Uterus (tissue), 4 donors: Measurements from ENCODE around the gene COL5A1. TPM values are rescaled to one million over a fixed set of nuclear protein-coding genes. Genes with fewer than 3 reads are reported as not detected.
A peak's percentile ranks its signal among the peaks of the same experiment; 100 is the strongest.

Experiments
- DNase-seq, 2 donors: peaks; one replicate each; pipeline ENCODE4 v3.0.0-alpha.2; 2019 to 2020
- H3K27ac ChIP-seq, 2 donors: fragments of 200-600 bp; sonication (generic); 1 replicate in 1 of 2; 2 replicates in 1 of 2; pipeline ENCODE4 v1.5.1; 2016 to 2018
- H3K27me3 ChIP-seq, 2 donors: fragments of 200-600 bp; sonication (generic); one replicate each; pipeline ENCODE4 v1.5.1; 2018 to 2019; ENCODE audit warnings: control low read depth in 1 of 2
- H3K36me3 ChIP-seq, 2 donors: fragments of 200-600 bp; sonication (generic); one replicate each; pipeline ENCODE4 v1.5.1; 2019; ENCODE audit warnings: control low read depth in 1 of 2
- H3K4me1 ChIP-seq, 2 donors: fragments of 200-600 bp; sonication (generic); one replicate each; pipeline ENCODE4 v1.5.1; 2018 to 2019; ENCODE audit warnings: control low read depth in 1 of 2
- H3K4me3 ChIP-seq, 2 donors: fragments of 200-600 bp; sonication (generic); 1 replicate in 1 of 2; 2 replicates in 1 of 2; pipeline ENCODE4 v1.5.1; 2018 to 2019; ENCODE audit warnings: mild to moderate bottlenecking in 1 of 2
- H3K9me3 ChIP-seq, 2 donors: fragments of 200-600 bp; sonication (generic); one replicate each; pipeline ENCODE4 v1.5.1; 2019; ENCODE audit warnings: control low read depth in 1 of 2
- POLR2A ChIP-seq, 2 donors: fragments of 450-650 bp; IDR thresholded peaks; one replicate each; pipeline ENCODE4 v1.6.1; 2016; ENCODE audit warnings: antibody characterized with exemption in 2 of 2, mild to moderate bottlenecking in 1 of 2, moderate library complexity in 1 of 2
- intact Hi-C: fragments of 100-400 bp; cut with DNase I; formaldehyde crosslinking; loops from one replicate; pipeline ENCODE4 v1.15.1; 2023; ENCODE audit warnings: low total_unique reads
- total RNA-seq, 4 donors: library from RNA; depleted of rRNA in 3 of 4; stranded (reverse); fragments of >200 nt in 3 of 4; gene quantifications; one replicate each; pipeline versions ENCODE4 v1.1.0 to v1.2.4, GENCODE V29; 2014 to 2023
- TF ChIP-seq, protein P1 (sequence below), 4 experiments: fragments of 200-600 bp in 2 of 4; fragments of 450-650 bp in 2 of 4; sonication (generic) in 2 of 4; IDR thresholded peaks; one replicate each; pipeline ENCODE4 v1.5.1; 2016 to 2019; ENCODE audit warnings: antibody characterized with exemption in 4 of 4, mild to moderate bottlenecking in 2 of 4, moderate library complexity in 1 of 4
- donor health status: DM: yes; HTN: yes; CAD: no.

The COL5A1 gene
- total RNA-seq, 4 donors from 2014 or later: 21.2 to 604 (median 129) TPM

DNA sequence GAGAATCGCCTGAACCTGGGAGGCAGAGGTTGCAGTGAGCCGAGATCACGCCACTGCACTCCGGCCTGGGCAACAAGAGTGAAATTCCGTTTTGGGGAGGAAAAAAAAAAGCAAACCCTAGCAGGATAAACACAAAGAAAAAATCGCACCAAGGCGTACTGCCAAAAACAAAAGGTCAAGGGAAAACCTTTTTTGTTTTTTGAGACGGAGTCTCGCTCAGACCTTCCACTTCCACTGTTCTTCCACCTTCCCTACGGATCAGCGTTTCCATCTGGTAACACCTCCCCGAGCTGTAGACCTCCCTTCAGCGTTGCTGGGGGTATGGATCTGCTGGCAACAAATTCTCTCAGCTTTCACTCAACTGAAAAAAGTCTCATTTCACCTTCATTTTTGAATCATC lies 218.9 kb downstream of the COL5A1 start:
- Histone ChIP-seq H3K9me3 (no peaks in the 10 kb centered on the region), H3K27ac (no peak overlapping the region), H3K36me3 (no peaks in the 10 kb centered on the region), H3K4me3 (no peak overlapping the region), H3K27me3 (no peaks in the 10 kb centered on the region), H3K4me1 (no peaks in the 10 kb centered on the region)
- no peak for TF ChIP-seq POLR2A (IDR thresholded peaks at IDR 0.05)
- TF ChIP-seq, protein P1, sequence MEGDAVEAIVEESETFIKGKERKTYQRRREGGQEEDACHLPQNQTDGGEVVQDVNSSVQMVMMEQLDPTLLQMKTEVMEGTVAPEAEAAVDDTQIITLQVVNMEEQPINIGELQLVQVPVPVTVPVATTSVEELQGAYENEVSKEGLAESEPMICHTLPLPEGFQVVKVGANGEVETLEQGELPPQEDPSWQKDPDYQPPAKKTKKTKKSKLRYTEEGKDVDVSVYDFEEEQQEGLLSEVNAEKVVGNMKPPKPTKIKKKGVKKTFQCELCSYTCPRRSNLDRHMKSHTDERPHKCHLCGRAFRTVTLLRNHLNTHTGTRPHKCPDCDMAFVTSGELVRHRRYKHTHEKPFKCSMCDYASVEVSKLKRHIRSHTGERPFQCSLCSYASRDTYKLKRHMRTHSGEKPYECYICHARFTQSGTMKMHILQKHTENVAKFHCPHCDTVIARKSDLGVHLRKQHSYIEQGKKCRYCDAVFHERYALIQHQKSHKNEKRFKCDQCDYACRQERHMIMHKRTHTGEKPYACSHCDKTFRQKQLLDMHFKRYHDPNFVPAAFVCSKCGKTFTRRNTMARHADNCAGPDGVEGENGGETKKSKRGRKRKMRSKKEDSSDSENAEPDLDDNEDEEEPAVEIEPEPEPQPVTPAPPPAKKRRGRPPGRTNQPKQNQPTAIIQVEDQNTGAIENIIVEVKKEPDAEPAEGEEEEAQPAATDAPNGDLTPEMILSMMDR (IDR thresholded peaks at IDR 0.05): no peak
- no peak for DNase-seq
- intact Hi-C loops: no loop called here

DNA sequence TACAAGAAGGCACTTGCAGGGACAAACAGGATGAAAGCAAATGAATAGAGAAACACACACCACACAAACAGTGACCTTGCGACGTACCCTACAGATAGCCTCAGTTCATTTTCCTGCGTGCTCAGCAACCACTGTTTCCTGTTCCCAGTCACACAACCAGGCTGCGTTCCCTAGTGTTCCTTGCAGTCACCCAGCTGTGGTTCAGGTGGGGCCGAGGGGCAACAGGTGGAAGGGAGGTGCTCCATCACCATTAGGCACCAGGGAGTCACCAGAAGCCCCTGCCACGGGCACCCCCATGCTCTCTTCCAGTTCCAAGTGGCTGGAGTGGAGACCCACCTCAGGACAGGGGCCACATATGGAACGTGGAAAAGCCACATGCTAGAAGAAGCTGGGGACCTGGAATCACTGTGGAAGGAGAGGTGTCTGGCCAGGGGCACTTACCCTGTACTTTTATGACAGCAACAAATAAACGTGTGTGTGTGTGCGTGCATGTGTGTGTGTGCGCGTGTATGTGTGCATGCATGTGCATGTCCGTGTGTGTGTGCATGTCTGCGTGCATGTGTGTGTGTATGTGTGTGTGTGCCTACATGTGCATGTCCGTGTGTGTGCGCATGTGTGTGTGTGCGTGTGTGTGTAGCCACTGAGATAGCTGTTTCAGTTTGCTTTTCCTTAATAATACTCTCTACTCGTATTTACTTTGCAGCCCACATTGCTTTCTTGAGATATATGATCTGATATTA lies 220.2 kb downstream of the COL5A1 start:
- intact Hi-C loops: no loop called here
- no peak overlapping the region for H3K27ac ChIP-seq

DNA sequence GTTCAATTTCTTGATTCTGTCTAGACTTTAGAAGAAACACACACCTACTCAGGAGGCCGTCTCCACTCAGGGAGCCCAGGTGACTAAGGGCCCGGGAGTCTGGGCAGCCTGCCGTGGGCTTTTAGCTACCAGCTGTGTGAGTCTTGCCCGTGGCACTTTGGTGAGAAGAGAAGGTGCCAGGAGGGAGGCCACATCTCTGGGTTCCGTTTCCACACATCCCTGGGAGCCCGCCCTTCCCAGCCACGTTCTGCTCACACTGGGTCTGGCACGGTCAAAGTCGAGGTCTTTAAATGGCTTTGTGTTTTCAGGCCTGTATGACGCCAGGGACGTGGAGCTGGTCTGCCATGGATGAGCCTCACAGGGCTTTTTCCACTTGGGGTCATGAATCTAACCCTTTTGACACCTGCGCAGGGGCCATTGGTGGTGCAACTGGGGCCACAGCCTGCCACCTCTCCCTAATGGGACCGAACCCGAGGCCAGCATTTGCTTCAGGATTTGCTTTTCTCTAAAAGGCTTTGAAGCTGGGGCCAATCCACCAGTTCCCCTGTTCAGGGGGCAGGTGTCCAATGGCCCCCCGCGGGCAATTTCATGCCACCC lies 221.8 kb downstream of the COL5A1 start:
- H3K4me1 ChIP-seq: no peaks in the 10 kb centered on the region
- H3K27ac ChIP-seq: no peak overlapping the region
- no peaks in the 10 kb centered on the region for H3K27me3 ChIP-seq
- H3K9me3 ChIP-seq: no peaks in the 10 kb centered on the region
- H3K4me3 ChIP-seq: no peak overlapping the region
- TF ChIP-seq, protein P1 (IDR thresholded peaks at IDR 0.05): no peak
- no peak for TF ChIP-seq POLR2A (IDR thresholded peaks at IDR 0.05)
- H3K36me3 ChIP-seq: no peaks in the 10 kb centered on the region
- DNase-seq: peak in 1 of 2 donors; percentile 11
- intact Hi-C loops: no loop called here

More for the DNA sequence above, 220.2 kb downstream of the COL5A1 start:
- Histone ChIP-seq H3K9me3 (no peaks in the 10 kb centered on the region), H3K4me3 (no peak overlapping the region), H3K4me1 (no peaks in the 10 kb centered on the region), H3K36me3 (no peaks in the 10 kb centered on the region), H3K27me3 (no peaks in the 10 kb centered on the region)
- TF ChIP-seq POLR2A (IDR thresholded peaks at IDR 0.05): no peak
- TF ChIP-seq, protein P1 (IDR thresholded peaks at IDR 0.05): no peak
- DNase-seq: no peak

DNA sequence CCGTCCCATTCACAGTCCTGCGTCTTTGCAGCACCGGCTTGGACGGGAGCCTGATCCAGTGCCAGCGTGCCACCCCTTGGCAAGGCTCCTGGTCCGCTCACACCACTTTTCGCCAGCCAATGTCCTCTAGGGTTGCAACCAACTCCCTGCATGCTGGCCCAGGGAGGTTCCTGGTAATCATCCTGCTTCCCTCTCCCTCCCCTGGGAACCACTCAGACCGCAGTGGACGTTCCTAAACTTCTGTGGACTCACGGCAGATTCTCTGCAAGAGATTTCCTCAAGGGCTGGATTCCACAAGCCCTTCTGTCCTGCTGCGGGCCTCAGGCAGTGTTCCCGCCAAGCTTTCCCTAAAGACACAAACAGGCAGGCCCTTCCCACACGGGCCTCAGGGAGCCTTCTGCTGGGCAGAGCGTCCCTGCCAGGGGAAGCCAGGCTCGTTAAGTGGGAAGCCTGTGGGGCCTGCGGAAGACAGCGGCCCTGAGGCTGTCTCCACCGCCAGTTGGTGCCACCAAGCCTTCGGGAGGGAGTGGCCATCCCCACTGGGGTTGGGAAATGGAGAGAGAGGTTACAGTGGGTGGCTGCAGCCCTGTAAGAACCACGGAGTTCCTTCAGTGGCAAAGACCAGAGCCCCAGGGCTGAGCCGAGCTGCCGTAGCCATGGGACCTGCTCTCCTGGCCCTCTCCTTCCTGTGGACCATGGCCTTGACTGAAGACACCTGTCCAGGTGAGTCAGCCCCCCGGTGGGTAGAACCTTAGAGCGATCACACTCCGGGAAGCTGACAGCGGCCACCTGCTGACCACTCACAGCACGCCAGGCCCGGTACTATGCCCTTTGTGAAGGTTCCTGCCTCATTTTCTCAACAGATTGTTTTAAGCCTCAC lies 222.6 kb downstream of the COL5A1 start:
- no peak for DNase-seq

More for the DNA sequence above, 222.6 kb downstream of the COL5A1 start:
- H3K27ac ChIP-seq: no peak overlapping the region
- TF ChIP-seq POLR2A (IDR thresholded peaks at IDR 0.05): no peak
- TF ChIP-seq, protein P1 (IDR thresholded peaks at IDR 0.05): no peak
- intact Hi-C loops: no loop called here
- H3K4me1 ChIP-seq: no peaks in the 10 kb centered on the region
- H3K36me3 ChIP-seq: no peaks in the 10 kb centered on the region
- H3K4me3 ChIP-seq: no peak overlapping the region
- H3K9me3 ChIP-seq: no peaks in the 10 kb centered on the region
- no peaks in the 10 kb centered on the region for H3K27me3 ChIP-seq
